ENCODE data around the gene RORC. TPM values are rescaled to one million over a fixed set of nuclear protein-coding genes. Genes with fewer than 3 reads are reported as not detected.

RORC gene
- total RNA-seq, 1 experiment from 2014 or later: 1.3 TPM

- H3K9me2 ChIP-seq (ENCODE audit: insufficient read depth): no peaks in the 10 kb centered on the region
- ChIA-PET POLR2A (no interaction called here), CTCF (no interaction called here), RAD21 (ENCODE audit: low non-redundant PET in 1 of 2, low total read pairs in 2 of 2, uncharacterized antibody in 2 of 2, unreplicated experiment in 2 of 2) (no interaction called here)
- no peaks in the 10 kb centered on the region for H3K36me3 ChIP-seq (ENCODE audit: control insufficient read depth in 1 of 2, insufficient read depth in 2 of 2, low read length in 2 of 2)
- no peak for TF ChIP-seq SIN3A (IDR thresholded peaks at IDR 0.05; ENCODE audit: low read depth)
- TF ChIP-seq EZH2 (IDR thresholded peaks at IDR 0.05): no peak
- no peak for TF ChIP-seq CEBPB (IDR thresholded peaks at IDR 0.05; ENCODE audit: low read depth)
- TF ChIP-seq CTCF (IDR thresholded peaks at IDR 0.05 in 2 of 3, conservative IDR thresholded peaks at IDR 0.05 in 1 of 3; ENCODE audit: borderline replicate concordance in 1 of 3, insufficient read depth in 1 of 3, low read depth in 2 of 3, low read length in 2 of 3): no peak
- TF ChIP-seq ZNF274 (IDR thresholded peaks at IDR 0.05; ENCODE audit: low read depth, low read length): no peak
- no peak for TF ChIP-seq JUND (IDR thresholded peaks at IDR 0.05)
- TF ChIP-seq SP1 (IDR thresholded peaks at IDR 0.05; ENCODE audit: low read depth): no peak
- no peak for TF ChIP-seq EGR1 (IDR thresholded peaks at IDR 0.05; ENCODE audit: low read depth)
- TF ChIP-seq ZFX (IDR thresholded peaks at IDR 0.05): no peak
- no peak for TF ChIP-seq SRF (IDR thresholded peaks at IDR 0.05; ENCODE audit: low read depth)
- no peak for TF ChIP-seq POLR2AphosphoS5 (IDR thresholded peaks at IDR 0.05; ENCODE audit: low read depth, low read length)
- TF ChIP-seq CBX3 (IDR thresholded peaks at IDR 0.05; ENCODE audit: low read depth): no peak
- DNase-seq (ENCODE audit: low read depth, low spot score): no peak
- H3K27ac ChIP-seq (ENCODE audit: low read depth, low read length): no peak overlapping the region
- H3K4me3 ChIP-seq (replicated peaks in 1 of 2; ENCODE audit: low read depth in 1 of 2, low read length in 2 of 2): no peak overlapping the region
- peaks cover 11% of the 10 kb centered on the region; the same call in 1 of the 2 replicates for H3K27me3 ChIP-seq (ENCODE audit: insufficient read depth, low read length)
- no TSS peak for BruUV-seq (replicated peaks)
- no peak overlapping the region for H3K9ac ChIP-seq (ENCODE audit: low read length)
- no peak overlapping the region for H2AFZ ChIP-seq (ENCODE audit: low read depth, low read length, poor library complexity, severe bottlenecking)
- intact Hi-C loops (cut with micrococcal nuclease): no loop called here
- no peak overlapping the region for H3K4me2 ChIP-seq (ENCODE audit: low read length)
- no peaks in the 10 kb centered on the region for H3K79me2 ChIP-seq (ENCODE audit: insufficient read depth, low read length)
- H3K4me1 ChIP-seq (ENCODE audit: control insufficient read depth in 1 of 2, insufficient read depth in 2 of 2, low read length in 2 of 2): no peaks in the 10 kb centered on the region
- ATAC-seq: no peak
- H3K9me3 ChIP-seq (ENCODE audit: control insufficient read depth in 1 of 2, insufficient read depth in 1 of 2, low read depth in 1 of 2, low read length in 2 of 2): no peaks in the 10 kb centered on the region
- no peaks in the 10 kb centered on the region for H4K20me1 ChIP-seq (ENCODE audit: insufficient read depth)
Observed at GRCh38 chr1:151809985-151810556, 21.5 kb downstream of the RORC start.
